Omental fat pad (tissue), 4 donors: Measurements from ENCODE around the gene USP15. TPM values are rescaled to one million over a fixed set of nuclear protein-coding genes. Genes with fewer than 3 reads are reported as not detected.
A peak's percentile ranks its signal among the peaks of the same experiment; 100 is the strongest.

Experiments
- ATAC-seq: fragments of 150-250 bp; one replicate; pipeline ENCODE4 v1.9.1; 2016; ENCODE audit warnings: mild to moderate bottlenecking, moderate library complexity; ENCODE audit not compliant: low FRiP score
- DNase-seq: peaks from one replicate; pipeline ENCODE4 v3.0.0-alpha.2; 2019; ENCODE audit warnings: low spot score
- CTCF ChIP-seq, 3 donors: fragments of 450-650 bp; IDR thresholded peaks; one replicate each; pipeline ENCODE4 v1.5.1; 2016 to 2017; ENCODE audit warnings: antibody characterized with exemption in 3 of 3, mild to moderate bottlenecking in 3 of 3, moderate library complexity in 2 of 3
- total RNA-seq, 4 donors: library from RNA; depleted of rRNA; stranded (reverse); fragments of >200 nt; gene quantifications; one replicate each; pipeline ENCODE4 v1.1.0, GENCODE V29; 2016

USP15 gene
- total RNA-seq, 4 donors from 2014 or later: 80.4 to 159 (median 111) TPM

DNA sequence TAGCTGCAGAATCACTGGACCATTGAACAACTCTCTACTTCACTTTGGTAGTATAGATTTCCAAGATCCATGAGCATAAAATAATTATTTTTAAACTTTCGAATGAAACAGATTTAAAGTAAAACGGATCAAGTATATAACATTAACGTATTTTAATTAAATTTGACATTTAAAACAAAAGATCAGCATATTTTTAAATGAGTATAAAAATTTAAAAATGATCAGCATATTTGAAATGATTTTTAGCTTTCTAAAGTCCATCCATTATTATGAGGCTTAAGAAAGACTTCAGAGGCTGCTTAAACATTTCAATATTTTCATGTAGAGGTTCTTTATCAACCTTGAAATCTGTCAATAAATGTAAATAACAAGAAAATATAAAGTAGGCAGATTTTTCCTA is 5.2 kb upstream of the USP15 start:
- TF ChIP-seq CTCF (IDR thresholded peaks at IDR 0.05): no peak
- DNase-seq: no peak
- ATAC-seq: no peak

DNA sequence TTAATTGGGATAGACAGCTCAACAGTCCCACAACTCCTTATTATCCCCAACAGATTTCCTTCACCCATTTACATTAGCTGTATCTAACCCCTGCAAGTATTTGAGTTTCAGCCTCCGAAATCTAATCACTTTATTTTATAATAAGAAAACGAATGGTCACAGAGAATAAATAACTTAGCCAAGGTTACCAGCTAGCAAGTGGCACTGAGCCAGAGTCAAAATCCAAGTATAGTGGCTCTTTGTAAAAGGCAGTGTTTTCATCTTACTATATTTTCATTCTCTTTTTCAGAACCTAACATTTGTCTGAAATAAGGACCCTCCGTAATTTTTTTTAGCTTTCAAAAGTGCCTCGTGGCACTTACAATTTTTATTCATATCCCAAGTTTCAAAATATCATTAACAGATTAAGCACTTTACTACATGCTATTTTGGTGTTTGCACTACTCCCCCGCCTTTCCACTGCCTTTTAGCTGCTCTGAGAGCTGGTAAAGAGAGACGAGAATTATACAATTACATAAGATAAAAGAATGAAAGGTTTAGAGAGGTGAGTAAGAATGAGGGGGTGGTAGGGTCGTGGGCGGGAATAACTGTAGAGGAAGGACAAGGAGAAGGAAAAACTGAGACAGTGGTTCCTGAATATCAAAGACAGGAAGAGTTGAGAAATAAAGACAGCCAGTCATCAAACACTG is 3.7 kb upstream of the USP15 start:
- DNase-seq: peak; percentile 48
- TF ChIP-seq CTCF (IDR thresholded peaks at IDR 0.05): no peak
- peak; percentile 61 for ATAC-seq

DNA sequence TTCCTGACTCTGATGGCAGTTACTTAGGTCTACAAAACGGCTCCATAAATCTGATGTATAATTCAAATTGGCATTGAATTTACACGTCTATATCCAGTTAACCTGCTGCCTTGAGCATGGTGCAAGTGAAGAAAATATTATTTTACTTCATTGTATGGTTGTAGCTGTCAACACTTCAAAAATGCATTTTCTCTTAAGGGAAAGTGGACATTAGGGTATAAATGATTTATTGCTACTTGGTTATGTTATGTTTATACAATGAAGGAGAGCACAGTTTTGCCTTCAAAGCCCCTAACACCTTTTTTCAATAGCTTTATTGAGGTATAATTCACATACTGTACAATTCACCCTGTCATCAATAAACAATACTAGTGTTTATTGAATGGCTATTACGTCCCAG is 2.0 kb upstream of the USP15 start:
- no peak for TF ChIP-seq CTCF (IDR thresholded peaks at IDR 0.05)
- DNase-seq (no peak), ATAC-seq (no peak)

GRCh38 chr12:62258941-62259630 is 1.1 kb upstream of the USP15 start:
- no peak for ATAC-seq

DNA sequence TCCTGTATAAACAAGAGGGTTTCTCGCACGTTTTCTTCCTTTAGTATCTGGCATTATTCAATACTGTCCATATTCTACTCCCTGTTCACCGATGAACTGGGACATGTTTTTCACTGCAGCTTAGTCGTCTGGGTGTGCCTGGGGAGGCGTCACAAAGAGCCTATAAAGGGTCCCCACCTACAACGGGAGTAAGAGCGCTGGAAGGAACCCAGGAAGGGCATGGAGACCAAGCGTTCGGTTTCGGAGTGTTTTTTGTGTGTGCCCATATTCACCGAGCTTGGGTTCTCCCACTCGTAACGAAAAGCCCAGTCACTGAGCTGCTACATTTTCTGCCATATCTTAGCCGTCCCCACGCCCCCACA is 592 bp upstream of the USP15 start:
- no peak for ATAC-seq
- DNase-seq: no peak
- TF ChIP-seq CTCF (IDR thresholded peaks at IDR 0.05): no peak

More at GRCh38 chr12:62258941-62259630, 1.1 kb upstream of the USP15 start:
- no peak for DNase-seq
- no peak for TF ChIP-seq CTCF (IDR thresholded peaks at IDR 0.05)

- DNase-seq: no peak
These were observed 804 bp downstream of the USP15 start for GRCh38 chr12:62260733-62261683.

More at GRCh38 chr12:62260733-62261683, 804 bp downstream of the USP15 start:
- TF ChIP-seq CTCF (IDR thresholded peaks at IDR 0.05): no peak
- ATAC-seq: no peak
